PC-3 (cell line): ENCODE data around the gene GPR179.
"Not testable (repeated sequence)": the region's sequence is repeated elsewhere in the genome, so short reads cannot be mapped to it uniquely, and the experiment has no call there.

ENCODE experiments used
- CTCF ChIP-seq: fragments of 300-600 bp; sonication (generic); conservative IDR thresholded peaks from 2 replicates; pipeline ENCODE4 v1.5.1; 2017; ENCODE audit warnings: antibody characterized with exemption, low read depth, mild to moderate bottlenecking, low read length
- EZH2phosphoT487 ChIP-seq: fragments of 300-600 bp; sonication (generic); IDR thresholded peaks from 2 replicates; pipeline ENCODE4 v1.6.1; 2018; ENCODE audit warnings: mild to moderate bottlenecking, antibody characterized with exemption, low read length, borderline replicate concordance

- TF ChIP-seq CTCF, EZH2phosphoT487: not testable (repeated sequence)
Measured at GRCh38 chr17:38288217-38288827, 55.4 kb downstream of the GPR179 start.
